GM12878 (cell line): ENCODE results near the gene EPDR1. TPM values are rescaled to one million over a fixed set of nuclear protein-coding genes. Genes with fewer than 3 reads are reported as not detected.

Experiments used
- ATAC-seq: fragments of 200-7000 bp; cut with Tn5 transposase; 3 replicates; pipeline ENCODE4 v1.9.1; 2020; ENCODE audit warnings: mild to moderate bottlenecking, moderate library complexity
- BruUV-seq: library from RNA; stranded (reverse); fragments of 400-500 nt; replicated peaks from 2 replicates; lab custom pipeline; 2021; lab: Mats Ljungman, UMichigan
- CTCF ChIA-PET: fragments of 300-600 bp; sonication (Branson Sonifier 250); formaldehyde crosslinking; extraction: SDS; loops from one replicate; lab custom pipeline; 2021; ENCODE audit warnings: inconsistent platforms; lab: Yijun Ruan, JAX
- POLR2A ChIA-PET: fragments of 350-600 bp; formaldehyde crosslinking; extraction: SDS; loops from one replicate; lab custom pipeline; 2021; ENCODE audit warnings: inconsistent platforms; lab: Charles Lee
- RAD21 ChIA-PET: fragments of 300-600 bp; sonication (Branson Sonifier 250); formaldehyde crosslinking; loops from one replicate; lab custom pipeline; 2023; ENCODE audit warnings: antibody characterized with exemption; ENCODE audit not compliant: unreplicated experiment; lab: Charles Lee
- SMC1A ChIA-PET: fragments of 300-600 bp; sonication (Branson Sonifier 250); formaldehyde crosslinking; loops from one replicate; lab custom pipeline; 2023; ENCODE audit not compliant: unreplicated experiment, uncharacterized antibody; lab: Charles Lee
- DNase-seq: peaks from one replicate; pipeline ENCODE4 v3.0.0-alpha.2; 2011; ENCODE audit warnings: low read depth, low spot score
- FAIRE-seq: peaks from 3 replicates; lab custom pipeline; 2011; peaks lifted over from hg19 to GRCh38; lab: Jason Lieb, UNC
- H2AFZ ChIP-seq: 2 replicates; pipeline ENCODE4 v1.6.0; 2011; ENCODE audit warnings: low read depth, low read length, control low read depth; ENCODE audit not compliant: control insufficient read depth
- H3K27ac ChIP-seq: 2 replicates; pipeline ENCODE4 v1.5.1; 2011; ENCODE audit warnings: control low read depth; ENCODE audit not compliant: control insufficient read depth, insufficient read depth
- H3K27me3 ChIP-seq, 2 experiments: replicated peaks in 1 of 2; 2 replicates each; pipeline versions ENCODE4 v1.6.0 to v1.6.1; 2011; ENCODE audit warnings: low read length in 1 of 2; ENCODE audit not compliant: control insufficient read depth in 2 of 2, insufficient read depth in 2 of 2
- H3K36me3 ChIP-seq, 2 experiments: 2 replicates each; pipeline ENCODE4 v1.5.1; 2011; ENCODE audit warnings: low read length in 1 of 2; ENCODE audit not compliant: control insufficient read depth in 2 of 2, insufficient read depth in 2 of 2
- H3K4me1 ChIP-seq: 2 replicates; pipeline ENCODE4 v1.6.1; 2011; ENCODE audit warnings: mild to moderate bottlenecking, low read length, moderate library complexity, mixed read lengths; ENCODE audit not compliant: control insufficient read depth, insufficient read depth
- H3K4me2 ChIP-seq: 2 replicates; pipeline ENCODE4 v1.6.0; 2011; ENCODE audit warnings: control low read depth; ENCODE audit not compliant: control insufficient read depth, insufficient read depth
- H3K4me3 ChIP-seq: fragments of 200-600 bp; sonication (generic); 2 replicates; pipeline ENCODE4 v1.5.1; 2016
- H3K79me2 ChIP-seq: 2 replicates; pipeline ENCODE4 v1.6.0; 2011; ENCODE audit warnings: low read length; ENCODE audit not compliant: control insufficient read depth, insufficient read depth
- H3K9ac ChIP-seq: 2 replicates; pipeline ENCODE4 v1.8.0; 2011; ENCODE audit warnings: low read length, control low read depth, mixed read lengths; ENCODE audit not compliant: control insufficient read depth, insufficient read depth
- H3K9me3 ChIP-seq: replicated peaks from 3 replicates; pipeline ENCODE4 v1.5.1; 2011; ENCODE audit warnings: mild to moderate bottlenecking, low read length; ENCODE audit not compliant: control insufficient read depth, insufficient read depth
- H4K20me1 ChIP-seq: 2 replicates; pipeline ENCODE4 v1.6.0; 2011; ENCODE audit not compliant: control insufficient read depth, insufficient read depth
- CREB1 ChIP-seq: IDR thresholded peaks from 2 replicates; pipeline ENCODE4 v1.6.1; 2012; ENCODE audit warnings: low read depth, mild to moderate bottlenecking, inconsistent platforms
- EGR1 ChIP-seq, 2 experiments: IDR thresholded peaks; 1 replicate in 1 of 2; 2 replicates in 1 of 2; pipeline ENCODE4 v1.6.1; 2011 to 2012; ENCODE audit warnings: low read depth in 2 of 2, low read length in 2 of 2, borderline replicate concordance in 1 of 2, mild to moderate bottlenecking in 1 of 2, moderate library complexity in 1 of 2
- FOXM1 ChIP-seq: IDR thresholded peaks from 2 replicates; pipeline ENCODE4 v1.6.1; 2012; ENCODE audit warnings: low read depth, mild to moderate bottlenecking, inconsistent platforms, low read length, moderate library complexity
- IKZF2 ChIP-seq, 2 experiments: fragments of 450-650 bp; IDR thresholded peaks; 2 replicates each; pipeline ENCODE4 v1.6.1; 2017; ENCODE audit warnings: mild to moderate bottlenecking in 2 of 2, moderate library complexity in 2 of 2
- NR2F1 ChIP-seq: fragments of 450-650 bp; conservative IDR thresholded peaks from 2 replicates; pipeline ENCODE4 v1.6.1; 2017; ENCODE audit warnings: mild to moderate bottlenecking
- NRF1 ChIP-seq: conservative IDR thresholded peaks from 2 replicates; pipeline ENCODE4 v1.6.1; 2011; ENCODE audit warnings: mild to moderate bottlenecking, low read depth, low read length, improper control_type of control experiment
- SMARCA5 ChIP-seq: fragments of 450-650 bp; IDR thresholded peaks from 2 replicates; pipeline ENCODE4 v1.6.1; 2017; ENCODE audit warnings: mild to moderate bottlenecking
- SMC3 ChIP-seq: IDR thresholded peaks from 2 replicates; pipeline ENCODE4 v1.6.1; 2011; ENCODE audit warnings: low read length, improper control_type of control experiment, borderline replicate concordance
- SREBF1 ChIP-seq: IDR thresholded peaks from 2 replicates; pipeline ENCODE4 v1.6.1; 2012; ENCODE audit warnings: mild to moderate bottlenecking, low read length
- SUPT20H ChIP-seq: IDR thresholded peaks from 2 replicates; pipeline ENCODE4 v1.6.1; 2011; ENCODE audit warnings: low read depth, mild to moderate bottlenecking, low read length, moderate library complexity, borderline replicate concordance; ENCODE audit not compliant: control insufficient read depth
- ZSCAN29 ChIP-seq: fragments of 450-650 bp; IDR thresholded peaks from 2 replicates; pipeline ENCODE4 v1.6.1; 2017; ENCODE audit warnings: mild to moderate bottlenecking, moderate library complexity
- WGBS: methylation state at CpG from one replicate; pipeline ENCODE4 v1.1.6; 2016; ENCODE audit warnings: low lambda C conversion rate; ENCODE audit not compliant: insufficient replicate concordance, insufficient coverage; ENCODE audit errors: missing lambda C conversion rate; 5-methylcytosine and 5-hydroxymethylcytosine counted together
- in situ Hi-C: fragments of 300-500 bp; cut with MboI; formaldehyde crosslinking; loops from 9 replicates; pipeline ENCODE4 v1.14.3; 2018; ENCODE audit warnings: mixed read lengths
- intact Hi-C: fragments of 100-400 bp; cut with micrococcal nuclease; formaldehyde crosslinking; loops from one replicate; pipeline ENCODE4 v1.14.2; 2022; ENCODE audit not compliant: unreplicated experiment
- polyA plus RNA-seq, 11 experiments: library from polyadenylated mRNA; depleted of rRNA in 4 of 11; unstranded in 6 of 11; stranded (reverse) in 5 of 11; fragments of >200 nt; fragmentation: Nextera tagmentation in 4 of 11; fragmentation: Illumina TruSeq in 1 of 11; extraction: Ambion mirVana in 4 of 11; extraction: Trizol in 1 of 11; gene quantifications; 1 replicate in 1 of 11; 2 replicates in 10 of 11; pipeline versions ENCODE4 v1.2.1 to v1.2.3, GENCODE V29; 2011 to 2016; ENCODE audit warnings: inconsistent platforms in 2 of 11, missing spikeins in 2 of 11, low read depth in 1 of 11
- total RNA-seq, 4 experiments: library from RNA; depleted of rRNA in 3 of 4; stranded (reverse); fragments of >200 nt in 3 of 4; fragmentation: Illumina TruSeq in 1 of 4; extraction: Trizol in 1 of 4; gene quantifications; 2 replicates each; pipeline versions ENCODE4 v1.2.1 to v1.2.3, GENCODE V29; 2013 to 2021
- TF ChIP-seq, protein P1 (sequence below): IDR thresholded peaks from 2 replicates; pipeline ENCODE4 v1.6.1; 2011; ENCODE audit warnings: low read depth, low read length, improper control_type of control experiment, borderline replicate concordance
- TF ChIP-seq, protein P2 (sequence below), 3 experiments: IDR thresholded peaks in 2 of 3; conservative IDR thresholded peaks in 1 of 3; 2 replicates each; pipeline ENCODE4 v1.5.1; 2011; ENCODE audit warnings: low read depth in 3 of 3, low read length in 3 of 3, mild to moderate bottlenecking in 3 of 3, control low read depth in 2 of 3, moderate library complexity in 2 of 3, inconsistent platforms in 1 of 3, mixed read lengths in 1 of 3; ENCODE audit not compliant: control insufficient read depth in 2 of 3, insufficient read depth in 1 of 3; ENCODE audit errors: extremely low read depth in 1 of 3
- TF ChIP-seq, protein P3 (sequence below): IDR thresholded peaks from 2 replicates; pipeline ENCODE4 v1.6.1; 2012; ENCODE audit warnings: low read depth, low read length, improper control_type of control experiment

EPDR1 gene
- total and polyA plus RNA-seq, 10 of the 15 experiments (the other 5 are each of a cell fraction or from before 2014, with no cell fraction given): 1.2 to 18.8 (median 4.7) TPM

DNA sequence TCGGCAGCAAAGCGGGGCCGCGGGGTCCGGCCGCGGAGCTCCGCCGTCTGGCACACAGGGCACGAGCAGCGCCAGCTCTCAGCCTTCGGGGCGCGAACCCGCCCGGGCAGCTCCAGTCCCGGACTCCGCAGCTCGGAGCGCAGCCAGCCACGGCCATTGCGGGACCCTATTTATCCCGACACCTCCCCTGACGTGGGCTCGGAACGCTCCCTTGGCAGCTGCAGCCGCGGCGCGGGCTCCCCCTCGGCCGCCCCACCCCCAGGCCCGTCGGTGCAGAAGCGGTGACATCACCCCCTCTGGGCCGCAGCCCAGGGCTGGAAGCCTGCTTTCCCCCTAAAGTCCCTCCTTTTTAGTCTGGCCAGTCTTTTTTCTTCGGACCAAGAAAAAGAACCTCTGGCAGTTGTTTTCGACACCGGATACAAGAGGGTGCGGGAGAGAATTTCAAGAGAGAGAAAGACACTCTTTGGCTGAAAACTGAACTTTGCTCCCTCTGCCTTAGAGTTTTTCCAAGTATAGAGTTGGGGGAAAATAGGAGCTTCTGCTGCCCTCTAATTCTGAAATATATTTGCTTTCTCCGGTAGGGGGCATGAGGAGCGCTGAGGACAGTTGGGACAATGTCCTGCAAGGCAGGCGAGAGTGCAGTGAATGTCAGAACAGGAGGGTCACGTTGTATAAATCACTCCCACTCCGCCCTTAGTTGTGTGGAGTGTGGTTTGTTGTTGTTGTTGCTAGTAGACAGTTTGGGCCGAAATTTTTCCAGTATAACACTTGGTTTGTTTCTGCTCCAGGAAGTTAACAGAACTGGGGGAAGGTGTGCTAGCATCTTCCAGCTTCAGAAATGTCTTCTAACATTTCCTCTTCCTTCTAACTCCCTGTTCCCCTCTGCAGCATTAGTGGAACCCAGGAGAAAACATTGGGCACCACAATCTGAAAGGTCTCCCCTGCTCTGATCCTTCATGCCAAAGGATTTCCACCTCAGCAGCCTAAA, 3.5 kb upstream of the EPDR1 start, which contains the start of gene SFRP4:
Gene SFRP4 (minus strand): TSS at position 145 of the 988 bp plus-strand sequence. CDS start 280 bp downstream, outside the sequence.
- in situ Hi-C loops: no loop called here
- CTCF ChIA-PET: interaction anchor here (0.6 to 7.5 kb wide), 71 partner anchors 8 to 457 kb away, joined by 3 to 108 read pairs (median 4); no protein-coding TSS in a partner anchor
- BruUV-seq: no TSS peak
- H3K4me1 ChIP-seq: peaks cover 13% of the 10 kb centered on the region
- FAIRE-seq (peak; percentile 93), DNase-seq (no peak), ATAC-seq (peak; percentile 44)
- POLR2A ChIA-PET: interaction anchor here (1.1 to 3.2 kb wide), 4 partner anchors 13 to 31 kb away, joined by 3 to 17 read pairs (median 8); no protein-coding TSS in a partner anchor
- H4K20me1 ChIP-seq: no peaks in the 10 kb centered on the region
- H3K36me3 ChIP-seq: no peaks in the 10 kb centered on the region
- no peak within 1 kb of the TSS for H3K27ac ChIP-seq
- RAD21 ChIA-PET: interaction anchor here (0.9 to 4.4 kb wide), 37 partner anchors 7 to 451 kb away, joined by 3 to 24 read pairs (median 4); no protein-coding TSS in a partner anchor
- peaks cover 0 to 4% of the 10 kb centered on the region in 2 experiments; a peak in 2 of 4 replicates for H3K27me3 ChIP-seq
- SMC1A ChIA-PET: interaction anchor here (0.5 to 8.5 kb wide), 41 partner anchors 13 to 457 kb away, joined by 3 to 98 read pairs (median 4); partner anchors contain the start of gene STARD3NL
- intact Hi-C loops: loop anchor here (5.0 kb wide), 3 partner anchors 105 to 305 kb away; no protein-coding TSS in a partner anchor
- H3K9me3 ChIP-seq: no peaks in the 10 kb centered on the region
- H3K4me2 ChIP-seq: peak within 1 kb of the TSS; percentile 51
- peak within 1 kb of the TSS; percentile 46 for H2AFZ ChIP-seq
- no peak within 1 kb of the TSS for H3K9ac ChIP-seq
- peaks cover under 1% of the 10 kb centered on the region; the same call in 1 of the 2 replicates for H3K79me2 ChIP-seq
- H3K4me3 ChIP-seq: peak within 1 kb of the TSS; percentile 48
- WGBS: 18% methylated on average over 42 of the region's 46 CpGs
- TF ChIP-seq, protein P1, sequence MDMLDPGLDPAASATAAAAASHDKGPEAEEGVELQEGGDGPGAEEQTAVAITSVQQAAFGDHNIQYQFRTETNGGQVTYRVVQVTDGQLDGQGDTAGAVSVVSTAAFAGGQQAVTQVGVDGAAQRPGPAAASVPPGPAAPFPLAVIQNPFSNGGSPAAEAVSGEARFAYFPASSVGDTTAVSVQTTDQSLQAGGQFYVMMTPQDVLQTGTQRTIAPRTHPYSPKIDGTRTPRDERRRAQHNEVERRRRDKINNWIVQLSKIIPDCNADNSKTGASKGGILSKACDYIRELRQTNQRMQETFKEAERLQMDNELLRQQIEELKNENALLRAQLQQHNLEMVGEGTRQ: no peak
- TF ChIP-seq NRF1 (no peak), SMARCA5 (peak; percentile 60; the same call in 1 of the 2 replicates), IKZF2 (IDR thresholded peaks at IDR 0.05) (0 out of 4 replicates have a peak, but pooled peaks of 1 of the 2 experiments have one; percentile 9), NR2F1 (0 out of 2 replicates have a peak, but pooled peaks have one; percentile 8), ZSCAN29 (no peak), EGR1 (IDR thresholded peaks at IDR 0.05; ENCODE audit: borderline replicate concordance in 1 of 2, low read depth in 2 of 2, low read length in 2 of 2) (no peak), SMC3 (peak; percentile 68; the same call in 1 of the 2 replicates), SUPT20H (no peak), SREBF1 (no peak), FOXM1 (no peak), CREB1 (no peak)
- TF ChIP-seq, protein P2, sequence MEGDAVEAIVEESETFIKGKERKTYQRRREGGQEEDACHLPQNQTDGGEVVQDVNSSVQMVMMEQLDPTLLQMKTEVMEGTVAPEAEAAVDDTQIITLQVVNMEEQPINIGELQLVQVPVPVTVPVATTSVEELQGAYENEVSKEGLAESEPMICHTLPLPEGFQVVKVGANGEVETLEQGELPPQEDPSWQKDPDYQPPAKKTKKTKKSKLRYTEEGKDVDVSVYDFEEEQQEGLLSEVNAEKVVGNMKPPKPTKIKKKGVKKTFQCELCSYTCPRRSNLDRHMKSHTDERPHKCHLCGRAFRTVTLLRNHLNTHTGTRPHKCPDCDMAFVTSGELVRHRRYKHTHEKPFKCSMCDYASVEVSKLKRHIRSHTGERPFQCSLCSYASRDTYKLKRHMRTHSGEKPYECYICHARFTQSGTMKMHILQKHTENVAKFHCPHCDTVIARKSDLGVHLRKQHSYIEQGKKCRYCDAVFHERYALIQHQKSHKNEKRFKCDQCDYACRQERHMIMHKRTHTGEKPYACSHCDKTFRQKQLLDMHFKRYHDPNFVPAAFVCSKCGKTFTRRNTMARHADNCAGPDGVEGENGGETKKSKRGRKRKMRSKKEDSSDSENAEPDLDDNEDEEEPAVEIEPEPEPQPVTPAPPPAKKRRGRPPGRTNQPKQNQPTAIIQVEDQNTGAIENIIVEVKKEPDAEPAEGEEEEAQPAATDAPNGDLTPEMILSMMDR (IDR thresholded peaks at IDR 0.05 in 2 of 3, conservative IDR thresholded peaks at IDR 0.05 in 1 of 3; ENCODE audit: control insufficient read depth in 2 of 3, extremely low read depth in 1 of 3, insufficient read depth in 1 of 3, low read depth in 3 of 3, low read length in 3 of 3): peak; percentile 72 to 74 (median 73)
- TF ChIP-seq, protein P3, sequence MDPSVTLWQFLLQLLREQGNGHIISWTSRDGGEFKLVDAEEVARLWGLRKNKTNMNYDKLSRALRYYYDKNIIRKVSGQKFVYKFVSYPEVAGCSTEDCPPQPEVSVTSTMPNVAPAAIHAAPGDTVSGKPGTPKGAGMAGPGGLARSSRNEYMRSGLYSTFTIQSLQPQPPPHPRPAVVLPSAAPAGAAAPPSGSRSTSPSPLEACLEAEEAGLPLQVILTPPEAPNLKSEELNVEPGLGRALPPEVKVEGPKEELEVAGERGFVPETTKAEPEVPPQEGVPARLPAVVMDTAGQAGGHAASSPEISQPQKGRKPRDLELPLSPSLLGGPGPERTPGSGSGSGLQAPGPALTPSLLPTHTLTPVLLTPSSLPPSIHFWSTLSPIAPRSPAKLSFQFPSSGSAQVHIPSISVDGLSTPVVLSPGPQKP: no peak
